NCI-H2227 (cell line): Measurements from ENCODE around the gene RRP8.

Source experiments
- DNase-seq: peaks from one replicate; lab custom pipeline; 2025; ENCODE audit not compliant: unreplicated experiment; lab: John Stamatoyannopoulos, UW

The RRP8 gene

GRCh38 chr11:6633422-6634408 lies 30.3 kb upstream of the RRP8 start:
- no peak for DNase-seq

DNA sequence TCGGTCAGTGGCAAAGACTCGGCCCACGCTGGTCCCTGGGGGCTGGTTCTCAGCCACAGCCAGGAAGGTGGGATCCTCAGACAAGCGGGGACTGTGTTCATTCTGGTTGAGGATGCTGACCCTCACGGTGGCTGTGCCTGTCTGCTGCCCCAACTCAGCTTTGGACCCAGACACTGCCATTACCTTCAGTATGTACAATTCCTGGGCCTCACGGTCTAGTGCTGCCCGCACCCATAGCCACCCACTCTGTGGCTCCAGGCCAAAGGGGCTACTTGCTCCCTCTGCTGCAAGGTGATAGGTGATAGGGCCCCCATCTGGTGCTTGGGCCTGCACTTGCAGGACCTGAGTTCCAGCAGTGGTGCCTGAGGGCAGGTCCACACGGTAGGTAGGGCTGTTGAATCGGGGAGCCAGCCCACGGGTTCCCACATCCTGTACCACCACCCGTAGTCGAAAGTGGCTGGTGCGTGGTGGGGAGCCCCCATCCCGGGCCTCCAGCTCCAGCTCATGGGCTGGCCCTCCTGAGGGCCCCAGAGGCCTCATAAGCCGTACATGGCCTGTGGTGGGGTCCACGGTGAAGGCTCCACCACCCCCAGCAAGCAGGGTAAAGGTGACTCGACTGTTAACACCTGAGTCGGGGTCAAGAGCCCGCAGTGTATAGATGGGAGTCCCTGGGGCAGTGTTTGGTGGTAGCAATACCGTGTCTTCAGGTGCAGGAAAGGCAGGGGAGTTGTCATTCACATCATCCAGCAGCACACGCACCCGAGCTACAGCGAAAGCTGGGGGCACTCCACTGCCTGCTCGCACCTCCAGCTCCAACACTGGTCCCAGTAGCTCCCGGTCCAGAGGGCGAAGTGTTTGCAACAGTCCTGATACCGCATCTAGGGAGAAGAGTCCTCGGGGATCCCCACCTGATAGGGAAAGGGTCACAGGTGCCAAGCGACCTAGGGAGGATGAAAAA lies 29.0 kb upstream of the RRP8 start:
- no peak for DNase-seq

DNA sequence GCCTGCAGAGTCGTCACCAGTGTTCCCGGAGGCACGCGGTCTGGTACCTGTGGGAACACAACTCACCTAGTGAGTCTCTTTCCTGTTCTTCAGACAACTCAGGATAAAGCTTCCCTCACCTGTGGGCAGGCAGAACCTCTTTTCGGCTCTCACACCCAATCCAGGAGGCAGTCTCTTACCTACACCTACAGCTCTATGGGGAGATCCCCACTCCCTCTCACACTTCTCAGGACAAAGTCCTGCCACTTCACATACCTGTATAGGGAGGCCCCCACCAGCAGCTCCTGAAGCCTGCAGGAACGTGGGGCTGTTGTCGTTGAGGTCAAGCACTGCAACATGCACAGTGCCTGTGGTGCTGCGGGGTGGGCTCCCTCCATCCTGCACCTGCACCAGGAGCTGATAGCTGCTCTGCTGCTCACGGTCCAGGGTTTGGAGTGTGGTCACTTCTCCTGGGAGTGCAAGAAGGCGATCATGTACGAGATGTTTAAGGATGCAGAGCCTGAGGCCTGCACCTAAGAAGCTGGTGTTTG lies 28.0 kb upstream of the RRP8 start:
- DNase-seq = no peak

DNA sequence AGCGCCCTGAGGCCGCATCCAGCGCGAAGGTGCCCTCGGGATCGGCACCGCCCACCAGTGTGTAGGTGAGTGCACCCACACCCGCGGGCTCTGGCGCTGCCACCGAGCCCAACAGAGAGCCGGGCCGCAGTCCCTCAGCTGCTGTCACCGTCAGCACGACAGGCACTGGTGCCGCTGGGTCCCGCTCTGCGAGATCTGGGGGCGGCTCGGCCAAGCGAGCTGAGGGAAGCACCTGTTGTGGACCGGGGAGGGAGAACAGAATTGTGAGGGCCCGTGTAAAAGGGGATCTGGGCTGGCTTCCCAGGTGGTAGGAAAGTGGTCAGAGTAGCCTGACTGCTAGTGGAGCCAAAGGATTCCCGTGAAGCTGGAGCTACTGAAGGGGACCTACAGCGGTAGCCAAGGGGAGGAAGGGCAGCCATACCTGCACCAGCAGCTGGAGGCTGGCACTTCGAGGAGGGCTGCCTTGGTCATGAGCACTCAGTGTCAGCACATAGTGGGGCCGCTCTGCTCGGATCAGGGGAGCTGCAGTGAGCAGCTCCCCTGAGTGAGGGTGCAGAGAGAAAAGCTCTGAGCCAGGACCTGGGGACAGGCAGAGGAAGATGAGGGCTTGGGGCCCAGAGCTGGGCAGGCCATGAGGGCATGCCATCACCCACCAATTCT lies 27.3 kb upstream of the RRP8 start:
- DNase-seq = no peak

DNA sequence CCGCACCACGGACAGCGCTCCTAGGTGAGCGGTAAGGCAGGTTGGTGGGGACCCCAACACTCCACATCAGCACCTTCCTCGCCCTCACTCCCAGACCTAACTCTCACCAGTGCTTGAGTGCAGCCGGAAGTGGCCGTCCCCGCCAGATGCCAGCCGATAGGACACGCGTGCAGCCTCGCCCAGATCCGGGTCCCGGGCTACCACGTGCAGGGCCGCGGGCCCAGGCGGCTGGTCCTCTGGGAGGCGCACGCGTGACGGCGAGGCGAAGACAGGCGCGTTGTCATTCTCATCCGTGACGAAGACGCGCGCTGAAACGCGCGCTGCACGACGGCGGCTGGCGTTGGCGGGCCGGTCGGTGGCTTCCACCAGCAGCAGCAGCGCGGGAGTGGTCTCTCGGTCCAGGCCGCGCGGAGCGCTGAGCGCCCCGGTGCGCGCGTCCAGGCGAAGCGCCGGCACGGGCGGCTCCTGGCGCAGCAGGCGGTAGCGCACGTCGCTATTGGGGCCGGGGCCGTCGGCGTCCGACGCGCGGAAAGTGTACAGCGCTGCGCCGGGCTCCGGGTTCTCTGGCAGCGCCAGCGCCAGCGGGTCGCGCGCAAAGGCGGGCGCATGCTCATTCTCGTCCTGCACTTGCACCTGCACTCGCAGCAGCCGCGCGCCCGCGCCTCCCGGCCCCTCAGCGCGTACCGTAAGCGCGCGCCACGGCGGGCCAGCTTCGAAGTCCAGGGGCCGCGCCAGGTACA lies 26.6 kb upstream of the RRP8 start:
- no peak for DNase-seq

DNA sequence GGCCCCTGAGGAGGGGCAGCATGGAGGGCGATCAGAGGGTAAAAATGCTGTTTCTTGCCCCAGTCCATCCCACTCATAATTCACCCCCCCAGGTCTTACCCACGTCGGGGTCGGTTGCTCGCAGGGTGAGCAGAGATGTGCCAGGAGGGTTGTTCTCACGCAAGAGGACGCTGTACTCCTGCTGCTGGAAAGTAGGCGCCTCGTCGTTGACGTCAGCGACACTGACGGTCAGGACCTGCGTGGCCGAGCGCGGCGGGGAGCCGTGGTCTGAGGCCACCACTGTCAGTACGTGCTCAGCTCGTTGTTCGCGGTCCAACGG lies 26.1 kb upstream of the RRP8 start:
- no peak for DNase-seq

- no peak for DNase-seq
These were observed 25.1 kb upstream of the RRP8 start for GRCh38 chr11:6628526-6628925.

GRCh38 chr11:6627762-6628241 lies 24.4 kb upstream of the RRP8 start:
- DNase-seq = no peak

GRCh38 chr11:6626971-6627761 lies 23.8 kb upstream of the RRP8 start:
- DNase-seq = no peak

DNA sequence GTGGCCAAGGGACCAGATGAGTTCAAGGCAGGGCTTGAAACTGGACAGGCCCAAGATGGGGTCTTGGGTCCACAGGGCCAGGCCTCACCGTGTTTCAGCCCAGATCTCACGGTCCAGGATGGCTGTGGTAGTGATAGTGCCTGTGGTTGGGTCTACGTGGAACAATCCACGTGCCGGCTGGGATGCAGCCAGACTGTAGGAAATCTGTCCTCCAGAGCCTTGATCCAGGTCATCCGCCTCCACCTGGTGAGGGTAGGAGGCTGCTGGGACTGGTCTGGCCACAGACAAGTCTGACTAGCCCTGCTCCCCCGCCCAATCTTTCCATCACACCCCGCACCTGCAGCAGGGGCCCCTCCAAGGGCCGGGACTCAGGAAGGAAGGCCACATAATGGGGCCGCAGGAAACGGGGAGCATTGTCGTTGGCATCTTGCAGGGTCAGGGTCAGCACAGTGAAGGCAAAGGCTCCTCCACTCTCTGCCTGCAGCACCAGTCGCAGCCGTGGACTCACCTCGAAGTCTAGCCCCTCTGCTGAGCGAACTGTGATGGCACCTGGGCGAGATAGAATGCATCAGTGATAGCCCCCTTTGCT lies 22.5 kb upstream of the RRP8 start:
- no peak for DNase-seq

- no peak for DNase-seq
These were observed 21.9 kb upstream of the RRP8 start for GRCh38 chr11:6625156-6625831.

- DNase-seq = no peak
These were observed 20.3 kb upstream of the RRP8 start for GRCh38 chr11:6623391-6624363.

GRCh38 chr11:6622261-6623171 lies 19.1 kb upstream of the RRP8 start:
- no peak for DNase-seq

DNA sequence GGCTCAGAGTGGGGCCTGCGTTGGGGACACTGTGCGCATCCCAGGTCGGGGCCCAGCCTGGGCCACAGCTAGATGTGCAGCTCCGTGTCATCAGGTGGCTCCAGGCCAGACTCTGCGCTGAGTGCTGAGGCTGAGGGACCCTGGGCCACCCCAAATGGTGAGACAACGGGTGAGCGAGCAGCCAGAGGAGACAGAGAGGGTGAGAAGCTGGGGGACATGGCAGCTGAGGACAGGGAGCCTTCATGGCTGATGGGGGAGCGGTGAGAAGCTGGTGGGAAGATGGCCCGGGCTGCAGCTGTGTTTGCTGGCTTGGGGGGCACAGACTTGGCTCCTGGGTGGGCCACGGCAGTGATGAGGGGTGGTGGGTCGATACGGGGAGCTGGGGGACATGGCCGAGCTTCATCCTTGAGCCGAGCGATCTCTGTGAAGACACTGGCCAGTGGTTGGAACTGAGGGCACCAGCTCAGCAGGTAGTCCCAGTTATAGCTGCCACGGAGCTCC lies 18.3 kb upstream of the RRP8 start:
- no peak for DNase-seq

GRCh38 chr11:6620636-6621035 lies 17.2 kb upstream of the RRP8 start:
- DNase-seq = no peak
